Suppressor macrophage treated with lipopolysaccharide for 1 hour (primary cell): ENCODE data around the gene LGALS7.
"Not testable (repeated sequence)": the region's sequence is repeated elsewhere in the genome, so short reads cannot be mapped to it uniquely, and the experiment has no call there.

Source experiments
- DNase-seq, 3 donors: peaks; one replicate each; pipeline ENCODE4 v3.0.0-alpha.2; 2020 to 2022

LGALS7 gene

DNA sequence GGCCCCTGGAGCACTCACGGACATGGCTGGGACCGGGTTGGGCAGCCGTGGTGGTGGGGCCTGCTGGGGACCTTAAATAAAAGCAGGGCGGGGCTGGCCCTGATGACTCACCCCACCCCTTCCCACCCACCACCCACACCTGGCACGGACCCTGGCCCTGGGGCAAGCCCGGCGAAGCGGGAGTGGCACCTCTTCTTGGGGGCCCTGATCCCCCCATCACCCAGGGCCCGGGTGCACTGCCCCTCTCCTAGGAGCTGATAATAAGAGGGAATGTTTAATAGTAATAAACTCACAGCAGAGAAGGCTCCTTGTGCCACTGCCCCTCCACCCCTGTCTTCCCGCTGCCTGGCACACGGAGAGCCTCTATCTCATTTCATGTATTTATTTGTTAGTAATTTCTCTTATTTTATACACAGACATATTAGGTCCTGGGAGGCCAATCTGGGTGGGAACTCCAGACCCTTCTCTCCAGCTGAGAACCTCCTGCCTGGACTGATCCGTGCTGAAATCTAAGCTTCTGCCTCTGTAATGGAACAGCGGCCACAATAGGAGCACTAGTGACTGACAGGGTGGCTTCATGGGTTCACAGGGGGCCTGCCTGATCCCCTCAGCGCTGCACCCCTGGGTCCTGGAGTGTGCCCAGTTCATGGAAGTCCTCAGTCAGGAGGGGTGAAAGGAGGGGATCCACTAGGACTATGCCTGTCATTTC lies at the start of gene LGALS7:
Gene LGALS7 (minus strand): TSS at position 49 of the 709 bp plus-strand sequence. CDS start 25 bp downstream, at position 24.
- DNase-seq, result no peak

DNA sequence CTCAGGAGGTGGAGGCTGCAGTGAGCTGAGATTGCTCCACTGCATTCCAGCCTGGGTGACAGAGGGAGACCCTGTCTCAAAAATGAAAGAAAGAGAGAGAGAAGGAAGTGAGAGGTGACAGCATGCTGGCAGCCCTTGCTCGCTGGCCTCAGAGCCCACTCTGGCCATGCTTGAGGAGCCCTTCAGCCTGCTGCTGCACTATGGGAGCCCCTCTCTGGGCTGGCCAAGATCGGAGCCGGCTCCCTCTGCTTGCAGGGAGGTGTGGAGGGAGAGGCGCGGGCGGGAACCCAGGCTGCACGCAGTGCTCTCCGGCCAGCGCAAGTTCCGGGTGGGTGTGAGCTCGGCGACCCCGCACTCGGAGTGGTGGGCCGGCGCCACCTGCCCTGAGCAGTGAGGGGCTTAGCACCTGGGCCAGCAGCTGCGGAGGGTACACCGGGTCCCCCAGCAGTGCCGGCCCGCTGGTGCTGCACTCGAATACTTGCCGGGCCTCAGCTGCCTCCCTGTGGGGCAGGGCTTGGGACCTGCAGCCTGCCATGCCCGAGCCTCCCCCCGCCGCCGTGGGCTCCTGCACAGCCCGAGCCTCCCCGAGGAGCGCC lies 48.0 kb upstream of the LGALS7 start:
- DNase-seq, result not testable (repeated sequence)

DNA sequence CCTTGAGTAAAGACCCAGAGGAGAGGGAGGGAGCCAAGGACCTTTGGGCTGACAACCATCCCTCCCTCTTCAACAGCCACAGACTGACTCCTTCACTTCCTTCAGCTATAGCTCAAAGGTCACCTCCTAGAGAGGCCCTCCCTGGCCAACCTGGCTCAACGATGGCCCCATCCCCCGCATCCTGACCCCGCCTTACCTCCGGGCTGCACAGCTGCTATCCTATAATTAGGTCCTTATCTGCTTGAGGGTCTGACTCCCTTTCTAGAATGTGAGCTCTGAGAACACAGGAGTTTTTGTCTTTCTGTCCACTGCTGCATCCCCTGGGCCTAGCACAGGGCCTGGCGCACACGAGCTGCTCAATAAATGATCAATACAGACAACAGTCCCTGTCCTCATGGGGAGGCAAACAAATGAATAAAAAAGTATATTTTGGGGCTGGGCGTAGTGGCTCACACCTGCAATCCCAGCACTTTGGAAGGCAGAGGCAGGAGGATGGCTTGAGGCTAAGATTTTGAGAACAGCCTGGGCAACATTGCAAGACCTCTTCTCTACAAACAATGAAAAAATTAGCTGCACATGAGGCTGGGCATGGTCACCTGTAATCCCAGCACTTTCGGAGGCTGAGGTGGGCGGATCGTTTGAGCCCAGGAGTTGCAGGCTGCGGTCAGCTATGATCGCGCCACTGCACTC lies 46.1 kb upstream of the LGALS7 start:
- DNase-seq, result no peak

DNA sequence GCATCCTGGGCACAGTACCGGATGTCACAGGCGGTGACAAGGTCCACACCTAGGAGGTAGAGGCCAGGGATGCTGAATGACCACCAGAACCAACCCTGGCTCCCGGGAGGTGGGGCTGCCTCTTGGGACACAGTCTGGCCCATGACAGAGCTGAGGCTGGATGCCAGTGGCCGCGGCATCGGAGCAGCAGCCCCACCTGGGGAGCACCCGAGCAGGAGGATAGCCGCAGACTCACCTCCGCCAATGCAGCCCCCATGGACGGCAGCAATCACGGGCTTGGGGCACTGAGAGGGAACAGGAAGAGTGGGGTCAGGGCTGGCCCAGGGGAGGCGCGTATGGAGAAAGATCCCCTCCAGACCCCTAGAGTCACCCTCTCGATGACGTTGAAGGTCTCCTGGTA lies 43.8 kb upstream of the LGALS7 start:
- DNase-seq, result no peak

DNA sequence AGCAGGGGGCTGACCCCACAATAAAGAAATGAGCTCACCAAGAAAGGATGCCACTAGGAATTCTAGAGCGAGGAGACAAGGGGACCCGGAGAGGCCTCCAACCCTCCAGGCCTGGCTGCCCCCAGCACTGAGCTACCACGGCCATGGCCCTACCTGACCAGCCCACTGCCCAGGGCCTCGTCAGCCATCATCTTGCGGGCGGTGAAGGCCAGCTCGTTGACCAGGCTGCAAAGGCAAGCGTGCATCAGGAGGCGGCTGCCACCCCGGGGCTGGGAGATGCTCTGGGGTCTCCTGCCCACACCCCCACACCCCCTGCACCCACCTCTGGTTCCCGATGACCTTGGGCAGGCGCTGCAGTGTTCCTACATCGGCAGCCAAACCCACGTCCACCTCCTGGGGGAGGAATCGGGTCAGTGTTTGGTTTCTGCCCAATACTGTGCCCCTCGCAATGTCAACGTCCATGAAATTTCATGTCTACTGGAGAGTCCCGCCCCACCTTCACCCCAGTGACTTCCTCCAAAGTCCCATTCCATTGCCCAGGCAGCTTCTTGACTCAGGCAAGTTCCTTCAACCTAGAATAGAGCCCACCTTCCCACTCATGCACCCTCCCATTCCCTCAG lies 42.9 kb upstream of the LGALS7 start:
- no peak for DNase-seq

DNA sequence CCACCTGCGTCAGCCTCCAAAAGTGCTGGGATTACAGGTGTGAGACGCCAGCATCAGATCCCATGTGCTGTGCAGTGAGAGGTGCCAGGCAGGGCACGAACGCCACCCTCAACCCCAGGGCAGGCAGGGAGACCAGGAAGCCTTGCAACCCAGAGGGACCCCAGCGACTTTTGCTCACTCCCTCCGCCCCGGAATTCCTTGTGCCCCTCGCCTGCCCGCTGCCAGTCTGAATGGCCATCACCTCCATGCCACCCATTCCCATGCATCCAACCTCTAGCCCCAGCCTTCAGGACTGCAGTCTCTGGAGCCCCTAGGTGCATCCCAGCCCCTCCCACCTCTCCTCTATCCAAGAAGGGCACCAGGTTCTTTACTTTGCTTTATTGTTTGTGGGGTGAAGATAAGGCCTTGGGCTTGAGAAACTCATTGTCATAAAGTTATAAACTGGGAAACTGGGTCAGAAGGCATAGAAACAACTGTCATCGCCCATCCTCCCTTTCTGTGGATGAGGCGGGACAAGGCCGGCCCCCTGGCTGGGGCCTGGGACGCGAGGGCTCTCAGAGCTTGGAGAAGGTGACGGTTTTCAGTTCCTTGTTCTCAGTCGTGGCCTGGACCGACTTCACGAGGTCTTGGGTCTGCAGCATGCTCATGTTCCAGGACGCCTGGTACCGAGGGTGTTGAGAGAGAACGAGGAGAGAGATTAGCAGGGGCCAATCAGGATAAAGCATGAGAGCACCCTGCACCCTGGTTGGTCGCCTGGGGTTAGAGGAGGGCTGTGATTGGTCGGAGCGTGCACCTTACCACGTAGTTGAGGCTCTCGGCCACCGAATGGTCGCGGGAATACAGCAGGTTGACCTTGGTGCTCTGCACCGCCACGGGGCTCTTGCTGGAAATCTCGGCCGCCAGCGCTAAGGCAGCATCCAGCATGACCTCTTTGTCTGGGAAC lies 42.0 kb upstream of the LGALS7 start:
- DNase-seq, result no peak

DNA sequence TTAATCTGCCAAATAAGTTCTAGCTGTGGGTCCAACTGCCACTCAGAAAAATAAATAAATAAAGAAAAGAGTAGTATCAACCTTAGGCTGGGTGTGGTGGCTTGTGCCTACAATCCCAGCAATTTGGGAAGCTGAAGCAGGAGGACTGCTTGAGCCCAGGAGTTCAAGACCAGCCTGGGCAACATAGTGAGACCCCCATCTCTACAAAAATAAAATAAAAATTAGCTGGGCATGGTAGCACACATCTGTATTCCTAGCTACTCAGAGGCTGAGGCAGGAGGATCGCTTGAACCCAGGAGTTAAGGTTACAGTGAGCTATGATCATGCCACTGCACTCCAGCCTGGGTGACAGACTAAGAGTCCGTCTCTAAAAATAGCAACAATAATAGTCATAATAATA lies 40.6 kb upstream of the LGALS7 start:
- DNase-seq, result not testable (repeated sequence)

DNA sequence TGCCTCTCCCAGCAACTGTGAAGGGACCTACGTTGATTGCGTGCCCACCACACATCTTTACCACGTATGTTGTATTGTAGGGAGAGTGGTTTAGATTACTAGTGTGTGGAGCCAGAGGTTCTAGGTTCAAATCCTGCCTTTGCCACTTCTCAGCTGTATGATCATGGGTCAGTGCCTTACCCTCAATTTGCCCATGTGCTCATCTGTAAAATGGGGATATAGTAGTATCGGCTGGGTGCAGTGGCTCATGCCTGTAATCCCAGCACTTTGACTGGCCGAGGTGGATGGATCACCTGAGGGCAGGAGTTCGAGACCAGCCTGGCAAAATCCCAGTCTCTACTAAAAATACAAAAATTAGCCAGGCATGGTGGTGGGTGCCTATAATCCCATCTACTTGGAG lies 40.0 kb upstream of the LGALS7 start:
- DNase-seq, result no peak

DNA sequence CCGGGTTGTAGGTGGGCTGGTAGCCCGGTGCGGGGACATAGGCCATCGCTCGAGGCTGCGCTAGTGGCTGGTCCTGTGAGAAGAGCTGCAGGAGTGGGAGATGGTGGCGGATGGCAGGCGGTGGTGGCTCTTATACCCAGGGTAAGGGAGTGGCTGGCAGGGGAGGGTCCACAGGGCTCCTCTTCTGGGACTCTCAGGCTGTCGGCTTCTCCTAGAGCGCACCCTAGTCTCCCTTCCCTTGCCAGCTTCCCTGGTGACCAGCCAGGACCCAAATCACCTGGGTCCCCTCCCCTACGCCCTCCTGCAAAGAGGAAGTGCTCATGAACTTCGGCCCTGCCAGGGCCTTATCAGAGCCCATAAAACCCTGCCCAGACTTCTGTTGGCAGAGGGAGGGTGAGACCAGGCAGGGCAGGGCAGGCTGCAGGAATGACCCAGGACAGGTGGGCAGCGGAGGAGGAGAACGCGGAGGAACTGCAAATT lies 39.6 kb upstream of the LGALS7 start, which contains the start of gene LGALS4:
Gene LGALS4 (minus strand): TSS at position 105 of the 480 bp plus-strand sequence. CDS start 59 bp downstream, at position 46.
- DNase-seq, result no peak

DNA sequence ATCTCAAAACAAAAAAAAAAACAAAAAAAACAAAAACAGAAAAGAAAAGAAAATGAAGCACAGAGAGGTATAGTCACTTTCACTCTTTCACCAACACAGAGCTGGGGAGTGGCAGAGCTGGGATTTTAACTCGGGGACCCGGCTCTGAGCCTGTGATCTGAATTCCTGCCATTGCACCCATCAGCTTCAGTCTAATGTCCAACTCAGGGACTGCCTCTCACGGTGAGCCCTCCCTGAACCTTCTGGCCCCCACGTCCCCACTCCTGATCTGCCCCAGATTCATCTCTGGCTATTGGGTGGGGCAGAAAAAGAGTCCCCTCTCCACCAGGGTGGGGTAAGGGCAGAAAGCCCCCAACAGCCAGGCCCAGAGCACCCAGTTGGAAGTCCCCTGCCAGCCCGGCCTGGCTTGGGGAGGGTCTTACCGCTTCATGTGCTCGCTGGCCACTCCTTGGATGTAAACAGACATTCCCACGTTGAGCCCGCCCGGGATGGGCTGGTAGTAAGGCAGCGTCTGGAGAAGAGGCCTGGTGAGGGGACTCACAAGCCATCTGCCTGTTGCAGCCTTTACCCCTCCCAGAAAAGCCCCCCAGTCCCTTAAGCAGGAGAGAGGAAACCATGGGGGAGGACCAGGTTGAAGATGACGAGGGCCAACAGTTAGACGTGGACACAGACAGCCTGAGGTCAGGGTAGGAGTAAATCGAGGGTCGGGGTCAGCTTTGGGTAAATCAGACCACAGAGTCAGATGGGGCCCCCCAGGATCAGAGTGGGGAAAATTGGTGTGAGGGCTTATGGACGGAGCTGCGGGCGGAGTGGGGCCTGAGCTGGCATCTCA lies 38.9 kb upstream of the LGALS7 start:
- no peak for DNase-seq

DNA sequence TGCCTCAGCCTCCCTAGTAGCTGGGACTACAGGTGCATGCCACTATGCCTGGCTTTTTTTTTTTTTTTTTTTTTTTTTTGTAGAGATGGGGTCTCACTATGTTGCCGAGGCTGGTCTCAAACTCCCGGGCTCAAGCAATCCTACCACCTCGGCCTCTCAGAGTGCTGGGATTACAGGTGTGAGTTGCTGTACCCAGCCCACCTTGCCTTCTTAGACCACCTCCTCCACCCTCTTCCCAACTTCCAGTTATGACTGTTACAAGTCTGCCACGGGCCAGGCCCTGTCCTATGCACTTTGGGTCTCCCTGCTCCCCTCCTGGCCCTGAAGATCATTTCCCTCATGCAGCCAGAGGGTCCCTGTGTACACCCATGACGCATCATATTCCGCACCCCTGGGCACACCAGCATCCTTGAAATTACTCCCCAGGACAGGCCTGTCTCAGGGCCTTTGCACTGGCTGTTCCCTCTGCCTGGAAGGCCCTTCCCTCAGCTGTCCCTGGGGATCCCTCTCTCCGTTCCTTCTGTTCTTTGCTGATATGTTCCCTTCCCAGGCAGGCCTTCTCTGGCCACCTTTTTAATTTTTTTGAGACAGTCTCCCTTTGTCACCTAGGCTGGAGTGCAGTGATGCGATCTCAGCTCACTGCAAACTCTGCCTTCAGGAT lies 36.4 kb upstream of the LGALS7 start:
- no peak for DNase-seq

DNA sequence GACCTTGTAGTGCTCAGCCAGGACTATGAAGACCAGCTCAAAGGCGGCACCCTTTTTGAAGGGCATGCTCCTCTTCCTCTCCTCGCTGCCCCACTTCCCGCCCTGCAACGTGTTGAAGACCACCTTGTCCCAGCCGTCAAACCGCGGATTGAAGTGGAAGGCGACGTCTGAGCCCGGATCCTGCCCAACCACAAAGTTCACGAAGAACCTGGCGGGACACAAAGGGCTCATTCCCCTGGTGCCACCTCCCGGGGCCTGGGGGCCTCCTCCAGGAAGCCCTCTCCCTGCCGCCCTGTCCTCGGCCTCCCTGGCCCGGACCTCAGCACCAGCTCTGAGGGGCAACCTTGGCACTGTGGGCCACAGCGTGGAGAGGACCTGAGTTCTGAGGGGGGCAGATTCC lies 35.4 kb upstream of the LGALS7 start:
- no peak for DNase-seq

DNA sequence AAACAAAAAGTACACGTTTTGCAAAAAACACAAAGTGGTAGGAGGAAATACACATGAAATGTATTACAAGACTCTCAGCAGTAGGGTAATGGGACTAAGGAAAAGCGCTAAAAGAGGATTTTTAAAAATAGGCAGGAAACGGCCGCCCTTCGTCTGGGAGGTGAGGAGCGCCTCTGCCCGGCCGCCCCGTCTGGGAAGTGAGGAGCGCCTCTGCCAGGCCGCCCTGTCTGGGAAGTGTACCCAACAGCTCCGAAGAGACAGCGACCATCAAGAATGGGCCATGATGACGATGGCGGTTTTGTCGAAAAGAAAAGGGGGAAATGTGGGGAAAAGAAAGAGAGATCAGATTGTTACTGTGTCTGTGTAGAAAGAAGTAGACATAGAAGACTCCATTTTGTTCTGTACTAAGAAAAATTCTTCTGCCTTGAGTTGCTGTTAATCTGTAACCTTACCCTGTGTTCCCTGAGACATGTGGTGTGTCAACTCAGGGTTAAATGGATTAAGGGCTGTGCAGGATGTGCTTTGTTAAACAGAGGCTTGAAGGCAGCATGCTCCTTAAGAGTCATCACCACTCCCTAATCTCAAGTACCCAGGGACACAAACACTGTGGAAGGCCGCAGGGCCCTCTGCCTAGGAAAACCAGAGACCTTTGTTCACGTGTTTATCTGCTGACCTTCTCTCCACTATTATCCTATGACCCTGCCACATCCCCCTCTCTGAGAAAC lies 34.2 kb upstream of the LGALS7 start:
- not testable (repeated sequence) for DNase-seq

DNA sequence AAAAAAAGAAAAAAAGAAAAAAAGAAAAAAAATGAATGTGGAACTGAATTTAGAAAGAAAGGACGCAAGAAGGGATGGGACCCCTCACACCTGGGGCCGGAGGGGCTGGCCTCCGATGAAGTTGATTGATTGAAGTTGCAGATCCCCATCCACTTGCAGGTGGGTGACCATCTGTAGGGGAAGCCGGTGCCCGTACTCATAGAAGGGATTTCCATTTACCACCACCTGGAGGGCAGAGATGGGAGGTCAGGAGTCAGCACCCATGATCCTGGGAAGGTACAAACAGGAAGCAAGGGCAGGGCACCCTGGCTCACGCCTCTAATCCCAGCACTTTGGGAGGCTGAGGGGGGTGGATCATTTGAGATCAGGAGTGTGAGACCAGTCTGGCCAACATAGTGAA lies 33.1 kb upstream of the LGALS7 start:
- no peak for DNase-seq

DNA sequence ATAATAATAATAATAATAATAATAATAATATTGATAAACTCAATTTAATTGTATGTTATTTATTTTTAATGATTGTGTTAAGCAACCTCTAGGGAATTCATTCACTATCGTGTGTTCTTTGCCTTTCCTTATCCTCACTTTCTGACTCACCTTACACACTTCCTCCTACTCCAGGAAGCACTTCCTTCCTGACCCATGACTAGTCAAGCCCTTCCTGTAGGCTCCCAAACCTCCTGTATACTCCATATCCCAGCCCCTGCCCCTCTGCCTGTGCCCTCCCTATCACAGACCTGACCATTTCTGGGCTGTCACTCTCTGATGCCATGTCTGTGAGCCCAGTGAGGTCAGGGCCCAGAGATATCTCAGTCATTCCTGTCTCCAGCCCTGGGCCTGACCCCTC lies 31.9 kb upstream of the LGALS7 start:
- peak in 1 of 3 donors; percentile 20 for DNase-seq

DNA sequence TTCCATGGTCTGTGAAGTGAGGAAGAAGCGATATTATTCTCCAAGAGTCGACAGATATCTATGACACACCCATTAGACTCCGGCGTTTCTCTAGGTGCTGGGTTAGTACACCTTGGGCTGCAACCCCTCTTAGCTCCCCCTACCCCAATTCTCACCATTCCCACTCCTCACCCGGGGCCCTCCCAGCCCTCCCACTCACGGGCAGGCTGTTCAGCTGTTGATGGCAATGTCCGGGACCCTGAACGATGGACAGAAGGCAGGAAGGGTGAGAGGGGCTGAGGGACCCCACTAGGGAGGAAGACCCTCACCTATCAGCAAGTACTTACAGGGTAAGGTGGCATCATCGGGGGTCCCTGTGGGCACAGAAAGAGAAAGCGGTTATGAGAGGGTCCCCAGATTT lies 30.2 kb upstream of the LGALS7 start:
- DNase-seq, result no peak

DNA sequence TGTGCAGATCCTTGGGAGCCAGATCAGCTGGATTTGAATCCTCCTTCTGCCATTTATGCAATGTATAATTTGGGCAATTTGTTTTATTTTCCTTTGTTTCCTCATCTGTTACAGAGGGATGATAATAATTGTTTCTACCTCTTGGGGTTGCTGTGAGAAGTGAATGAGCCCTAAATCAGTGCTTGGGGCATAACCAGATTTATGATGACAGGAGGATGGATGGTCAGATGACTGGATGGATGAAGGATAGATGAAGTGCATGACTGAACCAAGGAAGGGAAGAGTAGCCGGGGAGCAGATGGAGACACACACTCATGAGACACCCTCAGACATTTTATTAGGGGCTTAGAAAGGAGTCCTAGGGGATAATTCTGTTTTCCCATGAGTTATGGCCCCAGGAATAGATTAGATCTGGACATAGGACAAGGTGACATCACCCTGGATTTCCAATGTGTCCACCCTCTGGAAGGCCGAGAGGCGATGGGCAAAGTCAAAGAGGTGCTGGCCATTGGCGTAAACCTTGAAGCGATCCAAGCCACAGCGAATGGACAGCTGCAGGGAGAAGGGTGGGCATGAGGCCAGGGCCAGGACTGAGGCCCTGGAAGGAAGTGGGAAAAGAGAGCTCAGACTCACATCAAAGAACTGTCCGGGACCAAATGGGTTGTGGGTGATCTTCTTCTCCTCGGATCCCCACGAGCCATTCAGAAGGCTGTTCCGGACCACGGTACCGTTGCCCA lies 28.2 kb upstream of the LGALS7 start:
- DNase-seq, result no peak

DNA sequence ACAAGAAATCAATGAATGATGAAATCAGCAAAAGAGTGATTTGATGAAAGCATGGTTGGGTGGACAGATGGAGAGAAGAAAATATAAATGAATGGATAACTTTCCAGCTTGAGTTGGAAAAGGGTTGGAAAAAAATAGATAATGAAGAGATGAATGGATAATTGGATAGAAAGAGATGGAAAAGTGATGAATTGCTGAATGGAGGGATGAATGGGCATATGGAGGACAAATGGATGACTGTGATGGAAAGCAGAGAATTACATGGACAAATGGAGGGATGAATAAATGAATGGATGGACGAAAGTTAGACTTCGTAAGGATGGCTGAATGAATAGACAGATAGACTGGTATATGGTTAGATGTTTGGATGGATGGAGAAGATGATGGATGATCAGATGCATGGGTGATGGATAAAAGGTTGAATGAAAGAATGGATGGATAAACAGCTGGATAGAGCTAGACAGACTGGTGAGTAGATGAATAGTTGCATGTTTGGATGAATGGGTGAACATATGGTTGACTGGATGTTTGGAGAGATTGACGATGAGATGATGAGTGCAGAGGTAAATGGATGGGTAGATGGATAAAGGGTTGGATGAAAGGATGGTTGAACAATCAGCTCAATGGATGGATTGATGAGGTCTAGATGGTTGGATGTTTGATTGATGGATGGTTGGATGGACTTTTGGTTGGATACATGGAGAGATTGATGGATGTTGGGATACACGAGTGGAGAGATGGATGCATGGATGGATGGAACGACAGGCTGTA lies 27.4 kb upstream of the LGALS7 start:
- DNase-seq, result no peak

DNA sequence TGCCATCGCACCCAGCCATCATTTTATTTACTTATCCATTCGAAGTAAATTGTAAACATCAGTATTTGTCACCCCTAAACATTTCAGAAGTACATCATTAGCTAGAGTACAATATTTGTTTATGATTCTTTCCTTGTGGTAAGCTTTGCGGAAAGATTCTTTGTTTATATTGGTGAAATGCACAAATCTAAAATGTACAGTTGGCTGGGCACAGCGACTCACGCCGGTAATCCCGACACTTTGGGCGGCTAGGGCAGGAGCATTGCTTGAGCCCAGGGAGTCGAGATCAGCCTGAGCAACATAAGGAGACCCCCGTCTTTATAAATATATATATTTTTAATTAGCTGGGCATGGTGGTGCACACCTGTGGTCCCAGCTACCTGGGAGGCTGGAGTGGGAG lies 25.8 kb upstream of the LGALS7 start:
- DNase-seq, result no peak
